Caco-2 (cell line): ENCODE measurements around the gene KIF25. TPM values are rescaled to one million over a fixed set of nuclear protein-coding genes. Genes with fewer than 3 reads are reported as not detected.

Experiments used
- BruUV-seq: library from RNA; stranded (reverse); fragments of 400-500 nt; replicated peaks from 2 replicates; lab custom pipeline; 2021; lab: Mats Ljungman, UMichigan
- CTCF ChIA-PET: fragments of 300-600 bp; sonication (Branson Sonifier 250); formaldehyde crosslinking; loops from one replicate; lab custom pipeline; 2022; ENCODE audit warnings: antibody characterized with exemption; lab: Charles Lee
- POLR2A ChIA-PET: fragments of 300-600 bp; sonication (Branson Sonifier 250); formaldehyde crosslinking; loops from one replicate; lab custom pipeline; 2022; ENCODE audit warnings: antibody characterized with exemption; lab: Charles Lee
- DNase-seq, 2 experiments: peaks; one replicate each; pipeline versions ENCODE4 v3.0.0 to v3.0.0-alpha.2; 2020 to 2022
- H3K27me3 ChIP-seq: replicated peaks from 2 replicates; pipeline ENCODE4 v1.6.0; 2011; ENCODE audit warnings: low read length; ENCODE audit not compliant: control insufficient read depth, insufficient read depth
- H3K36me3 ChIP-seq: 2 replicates; pipeline ENCODE4 v1.5.1; 2011; ENCODE audit warnings: low read length; ENCODE audit not compliant: control insufficient read depth, insufficient read depth
- H3K4me1 ChIP-seq: fragments of 250-450 bp; sonication (Bioruptor Pico); 2 replicates; pipeline ENCODE4 v1.5.1; 2020; ENCODE audit warnings: mild to moderate bottlenecking
- H3K4me3 ChIP-seq: 2 replicates; pipeline ENCODE4 v1.5.1; 2011; ENCODE audit warnings: low read depth, mild to moderate bottlenecking, control low read depth, low read length
- H3K9me3 ChIP-seq: fragments of 250-450 bp; sonication (Bioruptor Pico); 2 replicates; pipeline ENCODE4 v1.5.1; 2020; ENCODE audit warnings: mild to moderate bottlenecking, moderate library complexity
- H3K27ac Mint-ChIP-seq: one replicate; pipeline ENCODE4 v1.8.0; 2022; ENCODE audit warnings: mixed read lengths; ENCODE audit not compliant: unreplicated experiment
- H3K27me3 Mint-ChIP-seq: one replicate; pipeline ENCODE4 v1.8.0; 2022; ENCODE audit warnings: mixed read lengths; ENCODE audit not compliant: insufficient read depth, unreplicated experiment
- H3K36me3 Mint-ChIP-seq: one replicate; pipeline ENCODE4 v1.8.0; 2022; ENCODE audit warnings: mild to moderate bottlenecking, mixed read lengths; ENCODE audit not compliant: insufficient read depth, unreplicated experiment
- H3K4me1 Mint-ChIP-seq: one replicate; pipeline ENCODE4 v1.8.0; 2022; ENCODE audit warnings: low read depth, mixed read lengths; ENCODE audit not compliant: unreplicated experiment
- H3K4me3 Mint-ChIP-seq: one replicate; pipeline ENCODE4 v1.8.0; 2022; ENCODE audit warnings: mild to moderate bottlenecking, moderate library complexity, mixed read lengths; ENCODE audit not compliant: unreplicated experiment
- H3K9me3 Mint-ChIP-seq: one replicate; pipeline ENCODE4 v1.8.0; 2022; ENCODE audit warnings: mixed read lengths; ENCODE audit not compliant: unreplicated experiment
- CTCF ChIP-seq, 2 experiments: fragments of 200-600 bp in 1 of 2; IDR thresholded peaks; 1 replicate in 1 of 2; 2 replicates in 1 of 2; pipeline versions ENCODE4 v1.5.1 to v1.8.0; 2011 to 2022; ENCODE audit warnings: antibody characterized with exemption in 1 of 2, control low read depth in 1 of 2, inconsistent platforms in 1 of 2, low read depth in 1 of 2, low read length in 1 of 2, mild to moderate bottlenecking in 1 of 2, moderate library complexity in 1 of 2; ENCODE audit not compliant: insufficient read depth in 1 of 2, severe bottlenecking in 1 of 2, unreplicated experiment in 1 of 2
- intact Hi-C: fragments of 100-400 bp; cut with micrococcal nuclease; formaldehyde crosslinking; loops from one replicate; pipeline ENCODE4 v1.10.0; 2022; ENCODE audit not compliant: unreplicated experiment
- total RNA-seq: library from RNA; stranded (reverse); gene quantifications from 2 replicates; pipeline ENCODE4 v1.2.3, GENCODE V29; 2022

Gene KIF25
- total RNA-seq, 1 experiment from 2014 or later = not detected

GRCh38 chr6:168041928-168042327, 44.5 kb downstream of the KIF25 start:
- Mint-ChIP-seq H3K27ac (no peak overlapping the region), H3K27me3 (no peaks in the 10 kb centered on the region), H3K9me3 (peaks cover 29% of the 10 kb centered on the region), H3K36me3 (no peaks in the 10 kb centered on the region), H3K4me1 (no peaks in the 10 kb centered on the region), H3K4me3 (no peak overlapping the region)
- ChIA-PET CTCF (no interaction called here), POLR2A (no interaction called here)
- no peak for TF ChIP-seq CTCF (IDR thresholded peaks at IDR 0.05; ENCODE audit: insufficient read depth in 1 of 2, low read depth in 1 of 2, low read length in 1 of 2, severe bottlenecking in 1 of 2, unreplicated experiment in 1 of 2)
- peaks cover 36% of the 10 kb centered on the region for H3K9me3 ChIP-seq
- intact Hi-C loops = no loop called here
- H3K4me1 ChIP-seq = no peaks in the 10 kb centered on the region
- H3K36me3 ChIP-seq = no peaks in the 10 kb centered on the region
- H3K27me3 ChIP-seq = no peaks in the 10 kb centered on the region
- no TSS peak for BruUV-seq
- no peak overlapping the region for H3K4me3 ChIP-seq
- DNase-seq = no peak

DNA sequence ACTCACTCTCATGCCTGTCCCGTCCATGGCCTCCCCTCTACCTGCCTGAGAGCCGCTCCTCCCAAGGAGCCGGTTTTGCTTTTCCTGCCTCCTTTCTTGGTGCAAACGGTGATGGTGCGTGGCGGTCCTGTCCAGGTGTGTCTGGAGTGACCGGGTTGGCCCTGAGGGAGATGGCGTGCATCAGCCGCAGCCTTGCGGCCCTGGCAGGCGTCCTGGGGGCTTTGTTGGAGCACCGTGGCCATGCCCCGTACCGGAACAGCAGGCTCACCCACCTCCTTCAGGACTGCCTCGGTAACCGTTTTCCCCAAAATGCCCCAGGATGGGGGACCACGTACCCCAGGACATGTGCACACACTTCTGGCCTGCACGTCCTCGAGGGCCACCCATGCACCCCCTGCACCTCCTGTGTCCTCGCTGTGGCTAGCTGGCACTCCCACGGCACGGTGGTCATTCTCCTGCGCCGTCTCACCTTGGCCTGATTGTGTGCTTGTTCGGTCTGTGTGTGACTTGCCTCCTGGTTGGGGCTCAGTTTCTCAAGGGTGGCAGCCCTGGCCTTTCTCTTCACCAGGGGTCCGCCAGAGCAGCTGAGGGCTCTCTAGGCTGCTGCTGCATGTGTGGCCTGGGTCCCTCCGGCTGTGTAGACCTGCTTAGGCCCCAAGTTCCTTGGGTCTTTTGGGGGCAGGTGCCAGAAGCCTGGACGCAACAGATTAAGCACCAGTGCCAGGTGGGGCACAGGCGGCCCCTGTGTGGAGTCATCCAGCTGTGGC, 45.1 kb downstream of the KIF25 start:
- BruUV-seq = no TSS peak
- H3K4me1 Mint-ChIP-seq = no peaks in the 10 kb centered on the region
- no peaks in the 10 kb centered on the region for H3K27me3 ChIP-seq
- H3K27me3 Mint-ChIP-seq = no peaks in the 10 kb centered on the region
- no peaks in the 10 kb centered on the region for H3K36me3 Mint-ChIP-seq
- no peak overlapping the region for H3K4me3 ChIP-seq
- H3K4me3 Mint-ChIP-seq = no peak overlapping the region
- TF ChIP-seq CTCF (IDR thresholded peaks at IDR 0.05; ENCODE audit: insufficient read depth in 1 of 2, low read depth in 1 of 2, low read length in 1 of 2, severe bottlenecking in 1 of 2, unreplicated experiment in 1 of 2) = no peak
- no peaks in the 10 kb centered on the region for H3K4me1 ChIP-seq
- peaks cover 24% of the 10 kb centered on the region for H3K9me3 Mint-ChIP-seq
- POLR2A ChIA-PET = no interaction called here
- H3K9me3 ChIP-seq = peaks cover 31% of the 10 kb centered on the region
- no peak overlapping the region for H3K27ac Mint-ChIP-seq
- H3K36me3 ChIP-seq = no peaks in the 10 kb centered on the region
- no peak for DNase-seq
- CTCF ChIA-PET = no interaction called here
- intact Hi-C loops = no loop called here

GRCh38 chr6:168043193-168043847, 45.8 kb downstream of the KIF25 start:
- intact Hi-C loops = no loop called here
- ChIA-PET CTCF (no interaction called here), POLR2A (no interaction called here)
- peaks cover 24% of the 10 kb centered on the region for H3K9me3 ChIP-seq
- Mint-ChIP-seq H3K4me1 (no peaks in the 10 kb centered on the region), H3K27me3 (no peaks in the 10 kb centered on the region), H3K9me3 (peaks cover 17% of the 10 kb centered on the region), H3K36me3 (no peaks in the 10 kb centered on the region), H3K27ac (no peak overlapping the region), H3K4me3 (no peak overlapping the region)
- DNase-seq = no peak
- no peaks in the 10 kb centered on the region for H3K27me3 ChIP-seq
- TF ChIP-seq CTCF (IDR thresholded peaks at IDR 0.05; ENCODE audit: insufficient read depth in 1 of 2, low read depth in 1 of 2, low read length in 1 of 2, severe bottlenecking in 1 of 2, unreplicated experiment in 1 of 2) = no peak
- H3K4me1 ChIP-seq = no peaks in the 10 kb centered on the region
- no peak overlapping the region for H3K4me3 ChIP-seq
- no peaks in the 10 kb centered on the region for H3K36me3 ChIP-seq
- BruUV-seq = no TSS peak
